Fibroblast of peridontal ligament (primary cell): ENCODE measurements around the gene NUSAP1.
"Not testable (repeated sequence)": the region's sequence is repeated elsewhere in the genome, so short reads cannot be mapped to it uniquely, and the experiment has no call there.

Source experiments
- DNase-seq: peaks from one replicate; pipeline ENCODE4 v3.0.0-alpha.2; 2010; ENCODE audit errors: extremely low read depth

NUSAP1 gene

GRCh38 chr15:41333026-41333562 lies 413 bp downstream of the NUSAP1 start:
- DNase-seq: peak; percentile 12

- DNase-seq: no peak
Measured at GRCh38 chr15:41334293-41335120, 1.8 kb downstream of the NUSAP1 start.

GRCh38 chr15:41336549-41336948 lies 3.9 kb downstream of the NUSAP1 start:
- DNase-seq: no peak

GRCh38 chr15:41337047-41337446 lies 4.4 kb downstream of the NUSAP1 start:
- DNase-seq: no peak

- peak; percentile 24 for DNase-seq
Measured at GRCh38 chr15:41337631-41338522, 5.2 kb downstream of the NUSAP1 start.

GRCh38 chr15:41340189-41340695 lies 7.6 kb downstream of the NUSAP1 start:
- no peak for DNase-seq

GRCh38 chr15:41341519-41341918 lies 8.8 kb downstream of the NUSAP1 start:
- DNase-seq: no peak

- DNase-seq: no peak
Measured at GRCh38 chr15:41347236-41347635, 14.6 kb downstream of the NUSAP1 start.

GRCh38 chr15:41350057-41350717 lies 17.5 kb downstream of the NUSAP1 start:
- DNase-seq: no peak

- no peak for DNase-seq
Measured at GRCh38 chr15:41354371-41354770, 21.7 kb downstream of the NUSAP1 start.

- no peak for DNase-seq
Measured at GRCh38 chr15:41367418-41367817, 34.7 kb downstream of the NUSAP1 start.

- DNase-seq: no peak
Measured at GRCh38 chr15:41377978-41378377, 45.3 kb downstream of the NUSAP1 start.

GRCh38 chr15:41383974-41384749 lies 51.5 kb downstream of the NUSAP1 start:
- not testable (repeated sequence) for DNase-seq

- DNase-seq: no peak
Measured at GRCh38 chr15:41387646-41388045, 55.0 kb downstream of the NUSAP1 start.

GRCh38 chr15:41392659-41393058 lies 60.0 kb downstream of the NUSAP1 start:
- DNase-seq: no peak

GRCh38 chr15:41394924-41395323 lies 62.2 kb downstream of the NUSAP1 start:
- DNase-seq: no peak

GRCh38 chr15:41396111-41396510 lies 63.4 kb downstream of the NUSAP1 start:
- no peak for DNase-seq

GRCh38 chr15:41401904-41402267 lies 69.2 kb downstream of the NUSAP1 start:
- no peak for DNase-seq

GRCh38 chr15:41407341-41407740 lies 74.7 kb downstream of the NUSAP1 start:
- no peak for DNase-seq

- DNase-seq: peak; percentile 72
Measured at GRCh38 chr15:41408234-41408641, 75.6 kb downstream of the NUSAP1 start.

- DNase-seq: no peak
Measured at GRCh38 chr15:41411031-41411430, 78.3 kb downstream of the NUSAP1 start.
